ENCODE data around the gene PRICKLE3.
"Not testable (repeated sequence)": the region's sequence is repeated elsewhere in the genome, so short reads cannot be mapped to it uniquely, and the experiment has no call there.

Gene PRICKLE3

DNA sequence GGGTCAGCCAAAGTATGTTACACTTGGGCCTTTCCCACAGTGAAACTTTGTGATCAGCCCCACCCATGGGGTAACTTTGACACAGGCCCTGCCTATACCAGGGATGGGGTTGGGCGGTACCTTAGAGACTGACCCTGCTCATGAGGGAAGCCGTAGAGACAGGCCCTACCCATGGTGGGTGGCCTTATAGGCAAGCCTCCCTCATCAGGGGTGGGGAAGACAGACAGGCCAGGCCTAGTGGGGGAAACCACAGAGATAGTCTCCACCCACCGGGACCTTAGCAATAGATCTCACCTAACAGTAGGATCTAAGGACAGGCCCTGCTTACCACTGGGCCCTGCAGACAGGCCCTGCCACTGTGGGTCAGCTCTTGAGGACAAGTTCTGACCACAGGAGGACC is 7.6 kb downstream of the PRICKLE3 start:
- DNase-seq = no peak

GRCh38 chrX:49177873-49178480 is 8.2 kb downstream of the PRICKLE3 start:
- DNase-seq = no peak

- no peak for DNase-seq
Measured at GRCh38 chrX:49177338-49177833, 8.8 kb downstream of the PRICKLE3 start.

DNA sequence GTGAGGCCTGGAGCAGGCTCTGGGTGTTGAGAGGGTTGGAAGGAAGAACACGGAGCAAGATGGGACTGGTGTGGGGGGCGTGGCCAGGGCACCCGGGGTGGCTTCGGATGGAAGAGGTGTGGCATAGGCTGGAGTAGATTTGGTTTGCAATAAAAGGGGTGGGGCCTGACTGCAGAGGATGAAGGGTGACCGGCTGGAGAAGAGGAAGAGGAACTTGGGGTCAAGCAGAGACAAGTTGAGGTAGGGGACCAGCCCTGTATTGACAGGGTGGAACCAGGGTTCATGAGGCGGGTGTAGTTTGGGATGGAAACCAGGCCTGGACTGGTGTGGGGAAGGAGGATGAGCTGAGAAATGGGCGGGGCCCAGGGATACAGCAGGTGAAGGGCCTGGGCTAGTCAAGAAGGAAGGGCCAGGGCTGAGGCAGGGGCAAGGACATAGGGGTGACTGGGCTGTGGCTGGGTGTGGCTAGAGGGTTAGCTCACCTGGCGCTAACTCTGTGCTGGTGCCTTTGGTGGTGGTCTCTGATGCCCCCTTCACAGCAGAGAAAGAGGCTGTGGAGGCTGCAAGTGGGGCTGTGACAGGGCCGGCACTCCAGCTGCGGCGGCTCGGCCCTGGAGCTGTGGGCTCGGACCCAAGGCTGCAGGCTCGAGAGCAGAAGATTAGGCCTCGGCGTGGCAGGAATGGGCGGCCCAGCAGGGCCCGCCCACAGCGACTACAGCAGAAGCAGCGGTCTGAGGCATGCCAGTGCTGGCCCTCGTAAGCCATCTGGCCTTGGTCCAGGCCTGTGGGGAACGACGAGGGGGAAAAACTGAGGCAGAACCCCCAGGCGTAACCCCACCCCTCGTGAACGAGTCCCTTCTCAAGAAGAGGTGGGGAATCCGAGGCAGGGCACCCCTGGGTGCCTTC is 9.5 kb downstream of the PRICKLE3 start:
- DNase-seq = no peak

DNA sequence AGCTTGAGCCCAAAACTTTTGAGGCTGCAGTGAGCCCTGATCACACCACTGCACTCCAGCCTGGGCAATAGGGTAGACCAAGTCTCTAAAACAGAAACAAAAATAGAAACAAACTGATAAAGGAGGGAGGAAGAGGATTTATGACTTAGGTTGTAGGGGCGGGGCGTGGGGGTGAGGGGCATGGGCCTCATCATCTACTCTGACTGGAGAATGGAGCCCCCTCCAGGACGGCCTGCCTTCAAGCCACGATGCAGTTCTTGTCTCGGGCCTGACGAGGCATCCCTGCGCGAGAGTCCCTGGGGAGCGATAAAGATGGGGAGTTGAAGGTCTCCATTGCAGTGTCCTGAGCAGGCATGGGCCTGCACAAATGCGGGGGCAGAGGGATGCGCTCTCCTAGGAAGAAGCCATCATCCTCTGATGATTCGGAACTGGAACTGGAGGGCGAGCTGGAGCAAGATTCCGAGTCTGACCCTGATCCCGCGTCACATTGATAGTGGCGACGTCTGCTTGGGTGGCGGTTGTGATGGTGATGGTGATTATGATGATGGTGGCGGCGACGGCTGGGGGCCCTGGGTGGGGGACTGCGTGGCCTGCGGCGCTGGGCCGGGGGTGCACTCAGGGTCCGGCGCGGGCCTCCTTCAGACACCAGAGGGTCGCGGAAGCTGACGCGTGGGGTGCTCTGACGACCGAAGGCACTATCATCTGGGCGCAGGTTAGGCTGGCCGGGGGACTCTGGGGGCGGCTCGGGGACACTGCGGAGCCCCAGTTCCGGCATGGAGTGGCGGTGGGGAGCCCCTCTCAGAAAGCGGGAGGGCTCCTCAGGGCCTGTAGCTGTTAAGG is 10.5 kb downstream of the PRICKLE3 start:
- no peak for DNase-seq

GRCh38 chrX:49174723-49175122 is 11.4 kb downstream of the PRICKLE3 start:
- DNase-seq = no peak

DNA sequence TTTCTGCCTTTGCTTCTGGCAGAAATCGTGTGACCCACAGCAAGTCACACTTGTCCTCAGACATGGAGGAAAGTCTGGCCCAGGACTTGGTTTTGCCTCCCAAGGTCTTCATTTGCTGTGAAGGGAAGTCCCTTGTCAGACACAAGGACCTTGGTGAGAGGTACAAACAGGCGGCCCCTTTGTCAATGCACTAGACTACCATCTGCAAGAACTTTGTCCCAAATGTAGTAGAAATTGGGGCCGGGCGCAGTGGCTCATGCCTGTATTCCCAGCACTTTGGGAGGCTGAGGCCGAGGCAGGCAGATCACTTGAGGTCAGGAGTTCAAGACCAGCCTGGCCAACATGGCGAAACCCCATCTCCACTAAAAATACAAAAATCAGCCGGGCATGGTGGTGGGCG is 12.6 kb downstream of the PRICKLE3 start:
- not testable (repeated sequence) for DNase-seq

DNA sequence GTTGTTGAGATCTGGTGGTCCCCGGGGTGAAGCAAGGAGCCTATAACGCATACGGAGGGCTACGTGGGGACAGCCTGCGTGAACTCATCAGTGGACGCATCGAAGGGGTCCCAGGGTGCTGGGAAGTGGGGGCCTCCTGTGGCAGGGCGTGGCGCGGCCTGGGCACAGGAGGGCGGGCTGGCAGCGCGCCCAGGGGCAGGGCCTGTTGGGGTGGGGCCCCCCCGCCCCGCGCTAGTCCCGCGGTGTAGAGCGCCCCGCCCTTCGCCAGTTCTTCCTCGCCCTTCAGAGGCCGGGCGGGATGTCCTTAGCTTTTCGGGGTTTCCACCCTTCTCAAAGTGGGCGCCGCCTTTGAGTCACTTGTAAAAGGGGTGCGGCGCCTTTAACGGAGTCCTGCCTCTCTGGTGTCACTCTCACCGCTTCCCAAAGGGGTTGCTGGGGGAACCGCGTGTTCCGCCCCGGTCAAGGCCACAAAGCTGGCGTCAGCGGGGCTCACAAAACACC is 13.8 kb downstream of the PRICKLE3 start:
- peak; percentile 33 for DNase-seq

DNA sequence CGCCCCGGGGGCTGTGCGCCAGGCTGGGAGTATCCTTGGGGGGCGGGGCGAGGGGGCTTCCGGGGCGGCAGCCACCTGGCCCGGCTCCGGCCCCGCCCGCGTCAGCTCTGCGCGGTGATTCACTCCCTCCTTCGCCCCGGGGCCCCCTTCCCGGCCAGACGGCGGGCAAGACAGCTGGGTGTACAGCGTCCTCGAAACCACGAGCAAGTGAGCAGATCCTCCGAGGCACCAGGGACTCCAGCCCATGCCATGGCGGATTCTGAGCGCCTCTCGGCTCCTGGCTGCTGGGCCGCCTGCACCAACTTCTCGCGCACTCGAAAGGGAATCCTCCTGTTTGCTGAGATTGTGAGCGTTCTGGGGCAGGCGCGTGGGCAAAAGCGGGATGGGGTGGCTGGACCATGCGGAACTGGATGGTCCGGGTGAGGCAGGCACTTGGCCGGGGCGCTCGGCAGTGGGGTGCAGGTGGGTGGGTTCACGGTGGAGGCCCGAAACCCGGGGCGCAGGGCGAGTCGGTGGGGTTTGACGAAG is 14.4 kb downstream of the PRICKLE3 start, which contains the start of gene PLP2:
Gene PLP2 (plus strand): TSS at position 147 of the 528 bp plus-strand sequence. CDS start 103 bp downstream, at position 250.
- no peak for DNase-seq

- no peak for DNase-seq
Measured at GRCh38 chrX:49167740-49168108, 18.4 kb downstream of the PRICKLE3 start.

GRCh38 chrX:49166914-49167739 is 19.0 kb downstream of the PRICKLE3 start:
- peak; percentile 23 for DNase-seq

GRCh38 chrX:49165901-49166881 is 20.0 kb downstream of the PRICKLE3 start:
- peak; percentile 76 for DNase-seq

DNA sequence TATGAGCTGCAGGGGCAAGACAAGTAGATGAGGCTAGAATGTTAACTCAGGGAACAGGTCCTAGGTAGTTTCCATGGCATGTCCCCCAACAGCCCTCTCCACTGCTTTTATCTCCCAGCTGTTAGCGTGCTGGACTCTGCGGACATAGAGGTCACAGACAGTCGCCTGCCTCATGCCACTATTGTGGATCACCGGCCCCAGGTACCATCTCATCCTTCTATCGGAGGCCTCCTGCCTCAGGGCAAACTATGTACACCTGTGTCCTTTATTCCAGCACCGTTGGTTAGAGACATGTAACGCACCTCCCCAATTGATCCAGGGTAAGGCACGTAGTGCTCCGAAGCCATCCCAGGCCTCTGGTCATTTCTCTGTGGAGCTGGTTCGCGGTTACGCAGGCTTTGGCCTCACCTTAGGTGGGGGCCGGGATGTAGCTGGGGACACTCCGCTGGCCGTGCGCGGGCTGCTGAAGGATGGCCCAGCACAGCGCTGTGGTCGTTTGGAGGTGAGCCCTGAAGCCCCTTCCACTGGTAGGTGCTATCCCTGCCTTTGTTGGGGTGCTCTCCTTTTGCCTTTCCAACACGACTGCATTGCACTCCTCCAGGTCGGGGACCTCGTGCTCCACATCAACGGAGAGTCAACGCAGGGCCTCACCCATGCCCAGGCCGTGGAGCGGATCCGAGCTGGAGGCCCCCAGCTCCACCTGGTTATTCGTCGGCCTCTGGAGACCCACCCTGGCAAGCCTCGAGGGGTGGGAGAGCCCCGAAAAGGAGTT is 21.4 kb downstream of the PRICKLE3 start:
- no peak for DNase-seq

DNA sequence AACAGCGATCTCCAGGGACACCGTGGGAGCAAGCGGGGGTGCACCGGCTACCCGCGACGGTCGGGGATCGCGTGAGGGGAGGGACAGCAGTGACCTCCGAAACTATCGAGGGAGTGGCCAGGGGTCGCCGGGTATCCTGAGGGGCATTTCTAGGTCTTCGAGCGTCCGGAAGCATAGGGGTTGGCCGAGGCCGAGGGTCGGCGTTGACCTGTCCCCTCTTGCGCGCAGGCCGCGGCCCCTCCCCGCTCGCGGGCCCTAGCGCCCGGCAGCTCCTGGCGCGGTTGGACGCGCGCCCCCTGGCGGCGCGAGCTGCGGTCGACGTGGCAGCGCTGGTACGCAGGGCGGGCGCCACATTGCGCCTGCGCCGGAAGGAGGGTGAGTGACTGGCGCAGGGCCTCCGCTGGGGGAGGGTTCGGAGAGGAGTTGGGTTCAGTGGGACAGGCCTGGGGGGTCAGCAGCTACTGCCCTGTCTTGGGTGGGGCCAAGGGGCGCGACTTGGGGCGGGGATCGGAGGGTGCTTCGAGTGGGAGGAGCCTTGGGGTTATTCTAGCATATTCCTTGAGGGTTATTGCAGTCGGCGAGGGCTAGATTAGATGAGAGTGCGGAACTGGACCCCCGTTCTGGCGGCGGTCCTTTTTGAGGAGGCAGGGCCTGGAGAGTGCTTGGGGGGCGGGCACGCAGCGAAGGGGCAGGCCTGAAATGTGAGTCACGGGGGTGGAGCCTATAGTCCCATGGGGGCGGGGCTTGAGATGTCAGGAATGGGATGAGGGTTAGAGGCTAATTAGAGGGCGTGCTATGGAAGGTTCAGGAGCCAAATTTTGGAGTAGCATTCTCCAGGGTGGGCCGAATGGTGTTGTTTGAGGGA is 22.4 kb downstream of the PRICKLE3 start:
- DNase-seq = peak; percentile 52

DNA sequence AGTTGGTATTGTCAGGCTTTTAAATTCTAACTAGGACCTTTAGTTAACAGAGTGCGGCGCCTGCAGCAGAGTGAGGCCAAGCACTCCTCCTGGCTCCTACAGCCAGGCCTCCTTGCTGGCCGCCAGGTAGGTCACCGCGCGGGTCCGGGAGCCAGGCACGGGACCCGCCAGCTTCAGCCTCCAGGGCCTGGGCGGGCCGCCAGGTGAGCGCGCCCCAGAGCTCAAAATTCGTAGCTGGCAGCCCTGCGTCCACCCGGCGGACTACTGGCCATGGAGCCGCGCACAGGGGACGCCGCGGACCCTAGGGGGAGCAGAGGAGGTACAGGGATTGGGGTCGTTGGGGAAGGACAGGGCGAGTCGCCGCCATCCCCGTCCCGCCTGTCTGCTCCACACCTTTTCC is 23.6 kb downstream of the PRICKLE3 start, which contains the start of gene MAGIX:
Gene MAGIX (plus strand): TSS at position 139 of the 400 bp plus-strand sequence. CDS start 132 bp downstream, at position 271.
- DNase-seq = no peak

GRCh38 chrX:49161632-49162031 is 24.5 kb downstream of the PRICKLE3 start:
- no peak for DNase-seq

- DNase-seq = no peak
Measured at GRCh38 chrX:49160908-49161307, 25.3 kb downstream of the PRICKLE3 start.

GRCh38 chrX:49157194-49157593 is 29.0 kb downstream of the PRICKLE3 start:
- DNase-seq = no peak

Measured in DMS79 (cell line).